Transverse colon (tissue), 4 donors: ENCODE data around the gene METAP1.

Source experiments
- CTCF ChIP-seq, 5 experiments: fragments of 200-600 bp in 3 of 5; fragments of 450-650 bp in 2 of 5; sonication (generic) in 3 of 5; IDR thresholded peaks; 1 replicate in 2 of 5; 2 replicates in 3 of 5; pipeline ENCODE4 v1.5.1; 2016 to 2017; ENCODE audit warnings: antibody characterized with exemption in 5 of 5, inconsistent platforms in 3 of 5, mild to moderate bottlenecking in 2 of 5, moderate library complexity in 1 of 5
- EP300 ChIP-seq: sonication (generic); formaldehyde crosslinking; IDR thresholded peaks from one replicate; pipeline ENCODE4 v1.6.1; 2017; ENCODE audit warnings: antibody characterized with exemption, low read depth
- POLR2A ChIP-seq: fragments of 450-650 bp; IDR thresholded peaks from one replicate; pipeline ENCODE4 v1.6.1; 2016; ENCODE audit warnings: antibody characterized with exemption, mild to moderate bottlenecking, moderate library complexity
- POLR2AphosphoS5 ChIP-seq, 3 donors: sonication (generic); formaldehyde crosslinking; IDR thresholded peaks; one replicate each; pipeline ENCODE4 v1.6.1; 2016; ENCODE audit warnings: antibody characterized with exemption in 3 of 3

GRCh38 chr4:99082192-99082591, 86.7 kb downstream of the METAP1 start:
- TF ChIP-seq CTCF (IDR thresholded peaks at IDR 0.05) = no peak
- no peak for TF ChIP-seq EP300
- no peak for TF ChIP-seq POLR2A
- no peak for TF ChIP-seq POLR2AphosphoS5 (IDR thresholded peaks at IDR 0.05)
